Measurements from ENCODE around the gene PARD3B.

PARD3B gene

DNA sequence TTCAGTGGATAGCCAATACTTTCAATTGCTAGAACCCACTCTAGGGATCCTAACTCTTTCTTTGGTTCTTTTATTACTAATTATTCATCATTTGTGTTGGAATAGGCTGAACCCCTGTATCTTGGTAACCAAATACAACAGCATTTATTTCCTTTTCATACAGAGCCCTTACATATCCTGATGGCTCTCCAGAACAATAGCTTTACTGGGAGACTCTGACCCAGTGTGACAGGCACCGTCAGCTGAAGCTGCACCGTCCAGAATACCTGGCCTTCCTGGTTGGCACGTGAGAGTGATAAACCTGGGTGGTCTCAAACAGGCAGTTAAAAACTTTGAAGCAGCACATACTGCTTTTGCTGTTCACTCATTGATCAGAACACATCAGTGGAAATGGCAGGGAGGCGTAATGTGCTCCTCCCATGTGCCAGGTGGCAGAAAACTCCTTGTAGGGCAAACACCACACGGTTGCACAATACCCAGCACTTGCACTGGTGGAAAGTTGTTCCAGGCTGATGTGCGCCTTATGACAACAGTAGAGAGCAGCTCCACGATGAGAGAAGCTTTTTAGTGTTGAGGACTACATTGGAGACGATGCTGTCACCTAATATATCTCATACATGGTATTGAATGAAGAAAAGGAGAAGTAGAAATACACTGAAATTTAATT lies 456.2 kb downstream of the PARD3B start:
- H3K4me1 ChIP-seq (ENCODE audit: control insufficient read depth in 1 of 2, insufficient read depth in 2 of 2, low read length in 2 of 2), result no peaks in the 10 kb centered on the region
- no peaks in the 10 kb centered on the region for H3K9me3 ChIP-seq (ENCODE audit: control insufficient read depth in 1 of 2, low read length in 2 of 2)
- H3K36me3 ChIP-seq (ENCODE audit: control insufficient read depth in 1 of 2, insufficient read depth in 2 of 2, low read length in 2 of 2), result no peaks in the 10 kb centered on the region

GRCh38 chr2:205002390-205002789 lies 457.1 kb downstream of the PARD3B start:
- no peaks in the 10 kb centered on the region for H3K27me3 ChIP-seq (ENCODE audit: low read depth, low read length)
- H3K36me3 ChIP-seq (ENCODE audit: control insufficient read depth in 1 of 2, insufficient read depth in 2 of 2, low read length in 2 of 2), result no peaks in the 10 kb centered on the region
- H3K27ac ChIP-seq (ENCODE audit: low read length), result no peak overlapping the region
- H3K4me1 ChIP-seq (ENCODE audit: control insufficient read depth in 1 of 2, insufficient read depth in 2 of 2, low read length in 2 of 2), result no peaks in the 10 kb centered on the region
- H3K4me3 ChIP-seq (ENCODE audit: low read depth in 1 of 2, low read length in 2 of 2), result no peak overlapping the region
- H3K9me3 ChIP-seq (ENCODE audit: control insufficient read depth in 1 of 2, low read length in 2 of 2), result no peaks in the 10 kb centered on the region

More for the DNA sequence above, 456.2 kb downstream of the PARD3B start:
- Histone ChIP-seq H3K4me3 (ENCODE audit: low read depth in 1 of 2, low read length in 2 of 2) (no peak overlapping the region), H3K27me3 (ENCODE audit: low read depth, low read length) (no peaks in the 10 kb centered on the region), H3K27ac (ENCODE audit: low read length) (no peak overlapping the region)

GRCh38 chr2:205003288-205003687 lies 458.0 kb downstream of the PARD3B start:
- no peak overlapping the region for H3K4me3 ChIP-seq (ENCODE audit: low read depth in 1 of 2, low read length in 2 of 2)
- H3K9me3 ChIP-seq (ENCODE audit: control insufficient read depth in 1 of 2, low read length in 2 of 2), result no peaks in the 10 kb centered on the region
- H3K4me1 ChIP-seq (ENCODE audit: control insufficient read depth in 1 of 2, insufficient read depth in 2 of 2, low read length in 2 of 2), result no peaks in the 10 kb centered on the region
- H3K27ac ChIP-seq (ENCODE audit: low read length), result no peak overlapping the region
- H3K27me3 ChIP-seq (ENCODE audit: low read depth, low read length), result no peaks in the 10 kb centered on the region
- H3K36me3 ChIP-seq (ENCODE audit: control insufficient read depth in 1 of 2, insufficient read depth in 2 of 2, low read length in 2 of 2), result no peaks in the 10 kb centered on the region

- Histone ChIP-seq H3K4me3 (ENCODE audit: low read depth in 1 of 2, low read length in 2 of 2) (no peak overlapping the region), H3K4me1 (ENCODE audit: control insufficient read depth in 1 of 2, insufficient read depth in 2 of 2, low read length in 2 of 2) (no peaks in the 10 kb centered on the region), H3K36me3 (ENCODE audit: control insufficient read depth in 1 of 2, insufficient read depth in 2 of 2, low read length in 2 of 2) (no peaks in the 10 kb centered on the region), H3K9me3 (ENCODE audit: control insufficient read depth in 1 of 2, low read length in 2 of 2) (no peaks in the 10 kb centered on the region), H3K27ac (ENCODE audit: low read length) (no peak overlapping the region), H3K27me3 (ENCODE audit: low read depth, low read length) (no peaks in the 10 kb centered on the region)
Measured at GRCh38 chr2:205010196-205010595, 464.9 kb downstream of the PARD3B start.

DNA sequence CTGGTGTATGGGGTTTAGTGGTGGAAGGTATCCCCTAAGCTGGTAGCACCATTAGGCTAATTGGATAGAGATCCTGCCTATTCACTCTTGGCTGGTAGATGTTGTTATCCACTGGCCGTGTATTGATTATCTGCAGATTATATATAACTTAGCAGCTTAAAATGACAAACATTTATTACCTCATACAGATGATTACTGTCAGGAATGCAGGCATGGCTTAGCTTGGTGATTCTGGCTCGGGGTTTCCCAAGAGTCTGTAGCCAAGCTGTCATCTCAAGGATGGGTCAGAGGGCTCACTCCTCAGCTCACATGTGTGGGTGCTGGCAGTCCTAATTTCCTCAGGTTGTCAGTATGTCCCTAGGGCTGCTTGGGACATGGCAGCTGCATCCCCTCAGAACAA lies 465.8 kb downstream of the PARD3B start:
- Histone ChIP-seq H3K4me3 (ENCODE audit: low read depth in 1 of 2, low read length in 2 of 2) (no peak overlapping the region), H3K27ac (ENCODE audit: low read length) (no peak overlapping the region), H3K9me3 (ENCODE audit: control insufficient read depth in 1 of 2, low read length in 2 of 2) (no peaks in the 10 kb centered on the region), H3K36me3 (ENCODE audit: control insufficient read depth in 1 of 2, insufficient read depth in 2 of 2, low read length in 2 of 2) (no peaks in the 10 kb centered on the region), H3K27me3 (ENCODE audit: low read depth, low read length) (no peaks in the 10 kb centered on the region), H3K4me1 (ENCODE audit: control insufficient read depth in 1 of 2, insufficient read depth in 2 of 2, low read length in 2 of 2) (no peaks in the 10 kb centered on the region)

GRCh38 chr2:205012961-205013360 lies 467.7 kb downstream of the PARD3B start:
- no peaks in the 10 kb centered on the region for H3K9me3 ChIP-seq (ENCODE audit: control insufficient read depth in 1 of 2, low read length in 2 of 2)
- H3K4me1 ChIP-seq (ENCODE audit: control insufficient read depth in 1 of 2, insufficient read depth in 2 of 2, low read length in 2 of 2), result peaks cover 5 to 9% of the 10 kb centered on the region in 2 donors
- no peaks in the 10 kb centered on the region for H3K27me3 ChIP-seq (ENCODE audit: low read depth, low read length)
- no peak overlapping the region for H3K27ac ChIP-seq (ENCODE audit: low read length)
- H3K4me3 ChIP-seq (ENCODE audit: low read depth in 1 of 2, low read length in 2 of 2), result no peak overlapping the region
- no peaks in the 10 kb centered on the region for H3K36me3 ChIP-seq (ENCODE audit: control insufficient read depth in 1 of 2, insufficient read depth in 2 of 2, low read length in 2 of 2)

DNA sequence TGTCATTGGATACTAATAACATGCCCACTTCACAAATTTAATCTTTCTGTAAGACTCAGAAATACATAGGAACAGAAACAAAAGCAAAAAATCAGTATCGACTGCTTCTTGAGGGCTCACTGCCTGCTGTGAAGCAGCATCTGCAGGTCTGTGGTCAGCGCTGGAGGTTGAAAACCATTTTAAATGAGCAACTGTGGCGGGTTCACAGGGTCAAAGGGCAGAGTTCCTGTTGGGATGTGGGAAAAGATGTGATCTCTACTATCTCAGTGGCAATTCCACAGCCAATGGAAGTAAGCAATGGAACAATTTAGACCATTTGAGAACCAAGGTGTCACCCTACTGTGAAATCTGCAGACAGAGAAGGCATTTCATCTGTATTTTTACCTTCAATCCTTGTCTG lies 468.3 kb downstream of the PARD3B start:
- Histone ChIP-seq H3K27ac (ENCODE audit: low read length) (no peak overlapping the region), H3K4me3 (ENCODE audit: low read depth in 1 of 2, low read length in 2 of 2) (no peak overlapping the region), H3K9me3 (ENCODE audit: control insufficient read depth in 1 of 2, low read length in 2 of 2) (no peaks in the 10 kb centered on the region), H3K4me1 (ENCODE audit: control insufficient read depth in 1 of 2, insufficient read depth in 2 of 2, low read length in 2 of 2) (peaks cover 5 to 9% of the 10 kb centered on the region in 2 donors), H3K27me3 (ENCODE audit: low read depth, low read length) (no peaks in the 10 kb centered on the region), H3K36me3 (ENCODE audit: control insufficient read depth in 1 of 2, insufficient read depth in 2 of 2, low read length in 2 of 2) (no peaks in the 10 kb centered on the region)

GRCh38 chr2:205014201-205014600 lies 468.9 kb downstream of the PARD3B start:
- Histone ChIP-seq H3K27ac (ENCODE audit: low read length) (no peak overlapping the region), H3K27me3 (ENCODE audit: low read depth, low read length) (no peaks in the 10 kb centered on the region), H3K4me1 (ENCODE audit: control insufficient read depth in 1 of 2, insufficient read depth in 2 of 2, low read length in 2 of 2) (peaks cover 5 to 9% of the 10 kb centered on the region in 2 donors), H3K36me3 (ENCODE audit: control insufficient read depth in 1 of 2, insufficient read depth in 2 of 2, low read length in 2 of 2) (no peaks in the 10 kb centered on the region), H3K9me3 (ENCODE audit: control insufficient read depth in 1 of 2, low read length in 2 of 2) (no peaks in the 10 kb centered on the region), H3K4me3 (ENCODE audit: low read depth in 1 of 2, low read length in 2 of 2) (no peak overlapping the region)

DNA sequence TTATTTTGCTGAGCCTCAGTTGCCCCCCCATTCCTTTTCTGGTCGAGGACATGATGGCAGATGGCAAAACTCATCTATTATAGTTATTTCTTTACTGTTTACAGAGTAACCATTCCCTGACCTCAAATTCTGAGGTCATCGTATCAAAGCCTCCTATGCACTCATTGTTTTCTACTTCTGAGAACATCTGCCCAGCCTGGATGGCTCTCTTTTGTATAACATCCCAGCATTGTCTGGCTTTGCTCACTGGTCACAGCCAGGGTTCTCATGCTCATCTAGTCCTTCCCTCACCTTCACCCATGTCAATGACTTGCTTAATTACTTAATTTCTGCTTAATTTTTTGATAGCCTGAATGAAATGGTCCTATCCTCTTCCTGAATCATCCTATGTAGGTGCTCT lies 472.1 kb downstream of the PARD3B start:
- Histone ChIP-seq H3K27me3 (ENCODE audit: low read depth, low read length) (no peaks in the 10 kb centered on the region), H3K4me1 (ENCODE audit: control insufficient read depth in 1 of 2, insufficient read depth in 2 of 2, low read length in 2 of 2) (peaks cover 5 to 9% of the 10 kb centered on the region in 2 donors), H3K9me3 (ENCODE audit: control insufficient read depth in 1 of 2, low read length in 2 of 2) (no peaks in the 10 kb centered on the region), H3K4me3 (ENCODE audit: low read depth in 1 of 2, low read length in 2 of 2) (no peak overlapping the region), H3K27ac (ENCODE audit: low read length) (no peak overlapping the region), H3K36me3 (ENCODE audit: control insufficient read depth in 1 of 2, insufficient read depth in 2 of 2, low read length in 2 of 2) (no peaks in the 10 kb centered on the region)

DNA sequence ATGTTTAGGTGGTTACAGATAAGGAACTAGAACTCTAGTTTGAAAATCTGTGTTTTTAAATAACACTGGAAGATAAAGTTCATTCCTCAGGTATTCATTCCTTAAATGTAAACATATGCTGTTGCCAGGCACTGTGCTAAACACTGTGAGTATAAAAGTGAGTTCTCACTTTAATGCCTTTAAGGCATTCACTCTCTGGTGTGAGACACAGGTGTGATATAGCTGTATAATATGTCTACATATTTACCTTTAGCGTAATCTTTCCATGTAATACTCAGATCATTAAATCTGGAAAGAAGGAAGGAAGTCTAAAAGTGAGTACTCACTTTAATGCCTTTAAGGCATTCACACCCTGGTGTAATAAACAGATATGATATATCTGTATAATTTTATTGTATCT lies 472.6 kb downstream of the PARD3B start:
- Histone ChIP-seq H3K4me3 (ENCODE audit: low read depth in 1 of 2, low read length in 2 of 2) (no peak overlapping the region), H3K27me3 (ENCODE audit: low read depth, low read length) (no peaks in the 10 kb centered on the region), H3K9me3 (ENCODE audit: control insufficient read depth in 1 of 2, low read length in 2 of 2) (no peaks in the 10 kb centered on the region), H3K27ac (ENCODE audit: low read length) (no peak overlapping the region), H3K4me1 (ENCODE audit: control insufficient read depth in 1 of 2, insufficient read depth in 2 of 2, low read length in 2 of 2) (peaks cover 5 to 14% of the 10 kb centered on the region in 2 donors), H3K36me3 (ENCODE audit: control insufficient read depth in 1 of 2, insufficient read depth in 2 of 2, low read length in 2 of 2) (no peaks in the 10 kb centered on the region)

- Histone ChIP-seq H3K4me3 (ENCODE audit: low read depth in 1 of 2, low read length in 2 of 2) (no peak overlapping the region), H3K4me1 (ENCODE audit: control insufficient read depth in 1 of 2, insufficient read depth in 2 of 2, low read length in 2 of 2) (peaks cover 5 to 19% of the 10 kb centered on the region in 2 donors), H3K9me3 (ENCODE audit: control insufficient read depth in 1 of 2, low read length in 2 of 2) (no peaks in the 10 kb centered on the region), H3K27ac (ENCODE audit: low read length) (no peak overlapping the region), H3K27me3 (ENCODE audit: low read depth, low read length) (no peaks in the 10 kb centered on the region), H3K36me3 (ENCODE audit: control insufficient read depth in 1 of 2, insufficient read depth in 2 of 2, low read length in 2 of 2) (no peaks in the 10 kb centered on the region)
Measured at GRCh38 chr2:205020673-205021072, 475.4 kb downstream of the PARD3B start.

DNA sequence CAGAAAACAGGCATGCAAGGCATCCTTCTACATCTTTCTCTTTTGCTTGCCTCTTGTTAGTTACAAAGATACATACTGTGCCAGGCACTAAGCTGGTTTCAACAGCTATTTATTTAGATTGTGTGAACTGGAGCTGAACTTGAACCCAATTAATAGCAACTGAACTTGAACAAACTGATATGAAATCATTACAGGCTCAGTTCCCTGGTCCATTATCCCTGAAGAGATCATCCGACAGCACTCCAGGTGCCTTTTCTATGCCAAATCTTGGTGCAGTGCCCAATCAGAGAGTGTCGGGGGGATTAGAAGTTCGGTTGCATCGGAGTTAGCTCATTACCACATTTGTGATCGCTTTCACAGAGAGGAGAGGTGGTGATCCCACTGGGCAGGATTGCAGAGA lies 477.6 kb downstream of the PARD3B start:
- H3K27ac ChIP-seq (ENCODE audit: low read length), result no peak overlapping the region
- H3K9me3 ChIP-seq (ENCODE audit: control insufficient read depth in 1 of 2, low read length in 2 of 2), result no peaks in the 10 kb centered on the region
- H3K4me1 ChIP-seq (ENCODE audit: control insufficient read depth in 1 of 2, insufficient read depth in 2 of 2, low read length in 2 of 2), result peaks cover 0 to 19% of the 10 kb centered on the region in 2 donors
- no peak overlapping the region for H3K4me3 ChIP-seq (ENCODE audit: low read depth in 1 of 2, low read length in 2 of 2)
- no peaks in the 10 kb centered on the region for H3K36me3 ChIP-seq (ENCODE audit: control insufficient read depth in 1 of 2, insufficient read depth in 2 of 2, low read length in 2 of 2)
- H3K27me3 ChIP-seq (ENCODE audit: low read depth, low read length), result no peaks in the 10 kb centered on the region
